OCI-LY7 (cell line): ENCODE measurements around the gene NUFIP1. TPM values are rescaled to one million over a fixed set of nuclear protein-coding genes. Genes with fewer than 3 reads are reported as not detected.
A peak's percentile ranks its signal among the peaks of the same experiment; 100 is the strongest.

Experiments
- BruUV-seq: library from RNA; stranded (reverse); fragments of 400-500 nt; replicated peaks from 2 replicates; lab custom pipeline; 2021; lab: Mats Ljungman, UMichigan
- CTCF ChIA-PET: fragments of 300-600 bp; sonication (Branson Sonifier 250); formaldehyde crosslinking; loops from one replicate; lab custom pipeline; 2022; ENCODE audit warnings: antibody characterized with exemption; ENCODE audit not compliant: unreplicated experiment; lab: Charles Lee
- POLR2A ChIA-PET: fragments of 300-600 bp; sonication (Branson Sonifier 250); formaldehyde crosslinking; loops from one replicate; lab custom pipeline; 2022; ENCODE audit warnings: antibody characterized with exemption; lab: Charles Lee
- DNase-seq: peaks from one replicate; pipeline ENCODE4 v3.0.0-alpha.2; 2015; ENCODE audit warnings: low spot score
- H2AFZ ChIP-seq: fragments of 200-600 bp; sonication (generic), shearing (Covaris generic); 2 replicates; pipeline ENCODE4 v1.6.1; 2014; ENCODE audit warnings: mild to moderate bottlenecking, antibody characterized with exemption, low read length, moderate library complexity
- H3K27ac ChIP-seq: fragments of 200-600 bp; sonication (generic); 2 replicates; pipeline ENCODE4 v1.5.1; 2014; ENCODE audit warnings: mixed run types, low read depth, mild to moderate bottlenecking, moderate library complexity, low read length, inconsistent platforms; ENCODE audit not compliant: poor library complexity, severe bottlenecking
- H3K36me3 ChIP-seq: fragments of 200-600 bp; sonication (generic); 2 replicates; pipeline ENCODE4 v1.6.1; 2014; ENCODE audit warnings: mild to moderate bottlenecking, antibody characterized with exemption, low read length, moderate library complexity, mixed read lengths; ENCODE audit not compliant: insufficient read depth
- H3K4me1 ChIP-seq: fragments of 200-600 bp; sonication (generic); 2 replicates; pipeline ENCODE4 v1.5.1; 2014; ENCODE audit warnings: mild to moderate bottlenecking, low read length; ENCODE audit not compliant: insufficient read depth, poor library complexity, severe bottlenecking
- H3K4me2 ChIP-seq: fragments of 200-600 bp; sonication (generic); 2 replicates; pipeline ENCODE4 v1.6.1; 2014; ENCODE audit warnings: mild to moderate bottlenecking, low read length
- H3K4me3 ChIP-seq: fragments of 200-600 bp; sonication (generic); 2 replicates; pipeline ENCODE4 v1.5.1; 2014; ENCODE audit warnings: mild to moderate bottlenecking, low read depth, low read length; ENCODE audit not compliant: poor library complexity, severe bottlenecking
- H3K79me2 ChIP-seq: fragments of 200-600 bp; sonication (generic); 2 replicates; pipeline ENCODE4 v1.6.1; 2016; ENCODE audit warnings: low read depth, mild to moderate bottlenecking, low read length, moderate library complexity, mixed read lengths; ENCODE audit not compliant: insufficient read depth
- H3K9me2 ChIP-seq: fragments of 200-600 bp; sonication (generic); 2 replicates; pipeline ENCODE4 v1.6.1; 2016; ENCODE audit warnings: mild to moderate bottlenecking, low read length, mixed read lengths; ENCODE audit not compliant: insufficient read depth
- H3K9me3 ChIP-seq: fragments of 200-600 bp; sonication (generic); 2 replicates; pipeline ENCODE4 v1.6.1; 2014; ENCODE audit warnings: mild to moderate bottlenecking, mixed run types, low read length, mixed read lengths
- H4K20me1 ChIP-seq: fragments of 200-600 bp; sonication (generic); 2 replicates; pipeline ENCODE4 v1.6.1; 2014; ENCODE audit warnings: mild to moderate bottlenecking, antibody characterized with exemption, low read length, moderate library complexity, mixed read lengths; ENCODE audit not compliant: insufficient read depth
- EZH2phosphoT487 ChIP-seq: fragments of 200-600 bp; sonication (generic); IDR thresholded peaks from 2 replicates; pipeline ENCODE4 v1.6.1; 2018; ENCODE audit warnings: low read depth, borderline replicate concordance, mild to moderate bottlenecking, mixed run types, antibody characterized with exemption, low read length, moderate library complexity, mixed read lengths
- intact Hi-C: fragments of 100-400 bp; cut with micrococcal nuclease; formaldehyde crosslinking; loops from one replicate; pipeline ENCODE4 v1.10.0; 2022; ENCODE audit not compliant: unreplicated experiment
- total RNA-seq, 2 experiments: library from RNA; depleted of rRNA in 1 of 2; stranded (reverse); fragments of >200 nt in 1 of 2; shearing (Covaris generic) in 1 of 2; gene quantifications; 2 replicates each; pipeline ENCODE4 v1.2.3, GENCODE V29; 2014 to 2022
- TF ChIP-seq, protein P1 (sequence below): fragments of 200-600 bp; sonication (generic); conservative IDR thresholded peaks from 2 replicates; pipeline ENCODE4 v1.5.1; 2014; ENCODE audit warnings: mild to moderate bottlenecking, antibody characterized with exemption, low read length, moderate library complexity, mixed read lengths

NUFIP1 gene
- total RNA-seq, 2 experiments from 2014 or later, result 6.8 to 11.4 TPM

DNA sequence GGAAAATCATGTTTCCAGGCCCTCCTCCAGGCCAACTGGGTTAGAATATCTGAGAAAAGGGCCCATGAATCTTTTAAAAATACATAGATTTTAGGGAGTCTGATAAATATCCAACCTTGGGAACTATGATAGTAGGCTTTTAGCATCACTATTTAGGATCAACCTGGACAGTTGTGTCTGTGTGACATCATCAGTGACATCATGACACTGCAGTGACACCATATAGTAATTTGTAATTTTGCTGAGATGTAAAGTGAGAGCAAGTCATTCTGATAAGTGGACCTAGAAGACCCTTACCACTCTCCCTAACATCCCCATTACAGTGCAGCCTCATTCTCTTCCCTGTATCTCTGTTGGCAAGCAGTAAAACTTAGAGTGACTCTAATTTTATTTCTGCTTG is 14.1 kb upstream of the NUFIP1 start:
- Histone ChIP-seq H3K27ac (no peak overlapping the region), H3K4me1 (no peaks in the 10 kb centered on the region), H3K79me2 (no peaks in the 10 kb centered on the region), H2AFZ (no peak overlapping the region), H3K9me2 (no peaks in the 10 kb centered on the region), H3K4me2 (no peak overlapping the region), H3K36me3 (peaks cover 66% of the 10 kb centered on the region), H3K9me3 (no peaks in the 10 kb centered on the region), H4K20me1 (no peaks in the 10 kb centered on the region), H3K4me3 (no peak overlapping the region)
- CTCF ChIA-PET, result no interaction called here
- no peak for DNase-seq
- BruUV-seq, result no TSS peak
- no peak for TF ChIP-seq EZH2phosphoT487
- TF ChIP-seq, protein P1, sequence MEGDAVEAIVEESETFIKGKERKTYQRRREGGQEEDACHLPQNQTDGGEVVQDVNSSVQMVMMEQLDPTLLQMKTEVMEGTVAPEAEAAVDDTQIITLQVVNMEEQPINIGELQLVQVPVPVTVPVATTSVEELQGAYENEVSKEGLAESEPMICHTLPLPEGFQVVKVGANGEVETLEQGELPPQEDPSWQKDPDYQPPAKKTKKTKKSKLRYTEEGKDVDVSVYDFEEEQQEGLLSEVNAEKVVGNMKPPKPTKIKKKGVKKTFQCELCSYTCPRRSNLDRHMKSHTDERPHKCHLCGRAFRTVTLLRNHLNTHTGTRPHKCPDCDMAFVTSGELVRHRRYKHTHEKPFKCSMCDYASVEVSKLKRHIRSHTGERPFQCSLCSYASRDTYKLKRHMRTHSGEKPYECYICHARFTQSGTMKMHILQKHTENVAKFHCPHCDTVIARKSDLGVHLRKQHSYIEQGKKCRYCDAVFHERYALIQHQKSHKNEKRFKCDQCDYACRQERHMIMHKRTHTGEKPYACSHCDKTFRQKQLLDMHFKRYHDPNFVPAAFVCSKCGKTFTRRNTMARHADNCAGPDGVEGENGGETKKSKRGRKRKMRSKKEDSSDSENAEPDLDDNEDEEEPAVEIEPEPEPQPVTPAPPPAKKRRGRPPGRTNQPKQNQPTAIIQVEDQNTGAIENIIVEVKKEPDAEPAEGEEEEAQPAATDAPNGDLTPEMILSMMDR, result no peak
- intact Hi-C loops, result no loop called here
- POLR2A ChIA-PET, result interaction anchor here (0.6 kb wide), 1 partner anchor 84 kb away, joined by 3 read pairs; no protein-coding TSS in a partner anchor

DNA sequence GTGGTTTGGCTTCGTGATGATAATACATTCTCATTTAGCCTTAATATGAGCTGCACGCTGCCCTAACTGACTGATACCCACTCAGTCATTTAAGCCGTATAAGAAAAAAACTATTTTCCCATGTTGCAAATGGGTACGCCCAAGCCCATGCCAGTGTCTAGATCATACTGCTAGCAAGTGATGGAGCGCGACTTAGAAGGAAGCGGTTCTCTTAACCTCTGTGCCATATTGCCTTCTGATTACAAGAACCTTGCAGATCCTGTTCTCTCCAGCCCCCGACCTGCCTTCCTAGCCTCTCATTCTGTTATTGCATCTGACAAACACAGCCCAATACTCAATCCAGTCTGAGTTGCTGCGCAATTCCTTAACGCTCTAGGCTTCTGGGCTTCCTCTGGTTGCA is 670 bp upstream of the NUFIP1 start:
- Histone ChIP-seq H3K79me2 (peaks cover 85% of the 10 kb centered on the region), H4K20me1 (peaks cover 7% of the 10 kb centered on the region; the same call in 1 of the 2 replicates), H3K9me2 (no peaks in the 10 kb centered on the region), H3K9me3 (no peaks in the 10 kb centered on the region), H3K4me3 (peak overlapping the region; percentile 88), H3K4me1 (peaks cover 27% of the 10 kb centered on the region), H3K4me2 (peak overlapping the region; percentile 93), H2AFZ (peak overlapping the region; percentile 74; the same call in 1 of the 2 replicates), H3K36me3 (peaks cover 16% of the 10 kb centered on the region), H3K27ac (no peak overlapping the region)
- no TSS peak for BruUV-seq
- TF ChIP-seq, protein P1, result no peak
- no peak for TF ChIP-seq EZH2phosphoT487
- intact Hi-C loops, result loop anchor here (1.0 to 10.0 kb wide), 2 partner anchors 73 to 415 kb away; partner anchors contain the start of gene TSC22D1
- CTCF ChIA-PET, result no interaction called here
- POLR2A ChIA-PET, result no interaction called here
- peak; percentile 21 for DNase-seq

DNA sequence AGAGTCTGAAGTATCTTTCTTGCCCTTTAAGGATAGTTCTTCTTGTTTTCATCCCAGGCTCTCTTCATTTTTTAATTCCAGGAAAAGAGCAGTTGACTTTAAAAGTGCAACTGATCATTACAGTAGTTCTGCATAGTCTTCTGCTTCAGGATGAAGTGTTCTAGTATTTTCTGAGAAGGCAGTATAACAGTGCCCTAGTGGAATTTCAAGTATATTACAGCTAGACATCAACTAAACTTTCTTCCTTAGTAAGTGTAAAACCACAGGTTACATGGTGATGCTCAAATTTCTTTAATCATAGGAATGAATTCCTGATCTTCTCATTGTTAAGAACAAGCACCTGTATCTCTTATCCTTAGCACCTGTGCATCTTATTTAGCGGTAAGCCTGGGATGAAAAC is 10.9 kb downstream of the NUFIP1 start:
- Histone ChIP-seq H3K4me3 (no peak overlapping the region), H3K9me2 (no peaks in the 10 kb centered on the region), H3K9me3 (no peaks in the 10 kb centered on the region), H2AFZ (no peak overlapping the region), H3K4me1 (no peaks in the 10 kb centered on the region), H4K20me1 (no peaks in the 10 kb centered on the region), H3K27ac (no peak overlapping the region), H3K79me2 (peaks cover 21% of the 10 kb centered on the region; the same call in 1 of the 2 replicates), H3K36me3 (peaks cover 91% of the 10 kb centered on the region), H3K4me2 (no peak overlapping the region)
- POLR2A ChIA-PET, result interaction anchor here (0.6 kb wide), 1 partner anchor 324 kb away, joined by 4 read pairs; no protein-coding TSS in a partner anchor
- no peak for TF ChIP-seq EZH2phosphoT487
- TF ChIP-seq, protein P1, result peak; percentile 49; the same call in 1 of the 2 replicates
- intact Hi-C loops, result no loop called here
- no peak for DNase-seq
- BruUV-seq, result no TSS peak
- CTCF ChIA-PET, result no interaction called here
